ENCODE results near the gene NDOR1.

The NDOR1 gene

DNA sequence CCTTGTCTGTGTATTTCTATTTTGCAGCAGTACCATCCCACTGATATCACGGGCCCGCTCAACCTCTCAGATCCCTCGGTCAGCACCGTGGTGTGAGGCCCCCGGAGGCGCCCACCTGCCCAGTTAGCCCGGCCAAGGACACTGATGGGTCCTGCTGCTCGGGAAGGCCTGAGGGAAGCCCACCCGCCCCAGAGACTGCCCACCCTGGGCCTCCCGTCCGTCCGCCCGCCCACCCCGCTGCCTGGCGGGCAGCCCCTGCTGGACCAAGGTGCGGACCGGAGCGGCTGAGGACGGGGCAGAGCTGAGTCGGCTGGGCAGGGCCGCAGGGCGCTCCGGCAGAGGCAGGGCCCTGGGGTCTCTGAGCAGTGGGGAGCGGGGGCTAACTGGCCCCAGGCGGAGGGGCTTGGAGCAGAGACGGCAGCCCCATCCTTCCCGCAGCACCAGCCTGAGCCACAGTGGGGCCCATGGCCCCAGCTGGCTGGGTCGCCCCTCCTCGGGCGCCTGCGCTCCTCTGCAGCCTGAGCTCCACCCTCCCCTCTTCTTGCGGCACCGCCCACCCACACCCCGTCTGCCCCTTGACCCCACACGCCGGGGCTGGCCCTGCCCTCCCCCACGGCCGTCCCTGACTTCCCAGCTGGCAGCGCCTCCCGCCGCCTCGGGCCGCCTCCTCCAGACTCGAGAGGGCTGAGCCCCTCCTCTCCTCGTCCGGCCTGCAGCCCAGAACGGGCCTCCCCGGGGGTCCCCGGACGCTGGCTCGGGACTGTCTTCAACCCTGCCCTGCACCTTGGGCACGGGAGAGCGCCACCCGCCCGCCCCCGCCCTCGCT is 37.5 kb upstream of the NDOR1 start:
- peak; percentile 9 for DNase-seq

DNA sequence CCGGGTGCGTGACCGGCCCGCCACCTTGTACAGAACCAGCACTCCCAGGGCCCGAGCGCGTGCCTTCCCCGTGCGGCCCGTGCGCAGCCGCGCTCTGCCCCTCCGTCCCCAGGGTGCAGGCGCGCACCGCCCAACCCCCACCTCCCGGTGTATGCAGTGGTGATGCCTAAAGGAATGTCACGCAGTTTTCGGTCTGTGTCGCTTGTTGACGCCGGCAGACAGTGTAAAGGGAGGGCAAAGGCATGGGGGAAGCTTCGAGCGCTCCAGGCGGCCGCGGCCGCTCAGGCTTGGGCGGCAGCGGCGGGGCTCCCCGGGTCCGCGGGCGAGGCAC is 37.0 kb upstream of the NDOR1 start:
- DNase-seq = peak; percentile 26

DNA sequence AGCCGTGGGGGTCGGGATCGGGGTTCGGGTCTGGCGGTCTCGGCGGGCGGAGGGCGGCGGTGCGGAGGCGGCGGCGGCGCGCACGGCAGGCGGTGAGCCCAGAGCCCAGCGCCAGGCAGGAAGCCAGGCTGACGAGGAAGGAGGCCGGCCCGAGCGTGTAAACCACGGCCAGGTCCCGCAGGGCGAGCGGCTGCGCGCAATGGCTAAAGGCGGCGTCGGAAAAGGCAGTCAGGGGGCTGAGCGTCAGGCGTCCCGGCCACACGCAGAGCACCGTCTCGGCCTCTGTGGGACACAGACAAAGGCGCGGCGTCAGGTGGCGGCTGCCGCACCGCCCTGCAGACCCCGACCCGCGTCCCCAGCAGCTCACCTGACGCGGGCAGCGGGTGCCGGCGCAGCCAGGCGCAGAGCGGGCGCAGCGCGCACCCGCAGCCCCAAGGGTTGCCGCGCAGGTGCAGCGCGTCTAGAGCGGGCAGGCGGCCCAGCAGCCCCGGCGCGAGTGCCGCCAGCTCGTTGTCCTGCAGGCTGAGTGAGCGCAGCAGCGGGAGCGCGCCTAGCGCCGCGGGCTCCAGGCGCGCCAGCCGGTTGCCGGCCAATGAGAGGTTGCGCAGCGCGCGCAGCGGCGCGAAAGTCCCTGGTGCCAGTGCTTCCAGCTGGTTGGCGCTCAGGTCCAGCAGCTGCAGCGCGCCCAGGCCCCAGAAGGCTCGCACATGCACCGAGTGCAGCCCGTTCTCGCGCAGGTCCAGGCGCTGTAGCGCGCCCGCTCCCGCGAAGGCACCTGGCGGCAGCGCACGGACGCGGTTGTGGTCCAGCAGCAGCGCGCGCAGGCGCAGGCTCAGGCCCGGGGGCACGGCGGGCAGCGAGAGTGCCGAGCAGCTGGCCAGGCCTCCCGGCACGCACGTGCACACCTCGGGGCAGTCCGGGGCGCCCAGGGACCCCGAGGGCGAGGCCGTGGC is 36.3 kb upstream of the NDOR1 start:
- no peak for DNase-seq

DNA sequence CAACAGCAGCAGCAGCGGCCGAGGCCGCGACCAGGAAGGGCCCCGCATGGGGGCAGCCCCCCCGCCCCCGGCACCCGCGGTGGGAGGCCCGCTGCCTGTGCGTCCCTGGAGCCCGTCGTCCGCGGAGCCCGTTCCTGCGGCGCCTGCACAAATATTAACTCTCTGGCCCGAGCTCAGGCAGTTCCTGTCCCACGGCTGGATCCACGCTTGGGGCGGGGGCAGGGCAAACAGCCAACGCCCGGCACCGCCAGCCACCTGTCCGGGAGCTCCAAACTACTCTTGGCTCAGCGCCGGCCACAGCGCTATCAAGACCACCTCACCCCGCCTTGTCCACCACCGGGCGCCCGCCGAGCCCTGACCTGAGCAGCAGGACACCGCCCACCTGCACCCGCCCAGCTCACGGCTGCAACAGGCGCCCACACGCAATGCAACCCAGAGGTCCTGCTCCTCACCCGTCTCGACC is 35.6 kb upstream of the NDOR1 start, which contains the start of gene LRRC26:
LRRC26 (minus strand) TSS at position 156 of the 463 bp plus-strand sequence; CDS start at position 48, 108 bp downstream.
- DNase-seq = no peak

DNA sequence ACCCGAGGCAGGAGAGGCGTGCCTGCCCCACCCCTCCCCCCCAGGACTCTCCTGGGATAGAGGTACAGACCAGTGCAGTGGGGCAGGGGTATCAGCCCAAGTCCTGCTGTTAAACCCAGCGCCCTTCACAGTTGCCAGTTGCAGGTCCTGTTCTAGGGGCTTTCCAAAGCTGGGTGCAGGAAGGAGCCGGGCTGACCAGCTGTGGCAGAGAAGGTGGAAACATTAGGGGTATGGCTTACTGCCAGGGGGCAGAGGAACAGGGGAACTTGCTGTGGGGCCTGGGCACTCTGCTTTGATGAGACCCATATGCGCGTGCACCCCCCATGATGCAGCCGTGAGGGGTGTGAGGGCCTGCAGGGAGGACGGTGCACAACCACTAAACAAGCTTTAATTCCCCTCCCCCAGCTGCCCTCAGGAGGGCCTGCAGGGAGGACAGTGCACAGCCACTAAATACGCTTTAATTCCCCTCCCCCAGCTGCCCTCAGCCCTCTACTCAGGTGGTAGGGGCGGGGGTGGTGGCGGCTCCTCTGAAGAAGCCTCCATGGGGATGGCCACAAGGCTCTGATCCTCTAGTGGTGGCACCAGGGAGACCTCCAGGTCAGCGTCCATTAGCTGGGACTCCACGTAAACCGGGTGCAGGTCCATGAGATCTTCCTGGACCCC is 34.9 kb upstream of the NDOR1 start:
- DNase-seq = no peak

DNA sequence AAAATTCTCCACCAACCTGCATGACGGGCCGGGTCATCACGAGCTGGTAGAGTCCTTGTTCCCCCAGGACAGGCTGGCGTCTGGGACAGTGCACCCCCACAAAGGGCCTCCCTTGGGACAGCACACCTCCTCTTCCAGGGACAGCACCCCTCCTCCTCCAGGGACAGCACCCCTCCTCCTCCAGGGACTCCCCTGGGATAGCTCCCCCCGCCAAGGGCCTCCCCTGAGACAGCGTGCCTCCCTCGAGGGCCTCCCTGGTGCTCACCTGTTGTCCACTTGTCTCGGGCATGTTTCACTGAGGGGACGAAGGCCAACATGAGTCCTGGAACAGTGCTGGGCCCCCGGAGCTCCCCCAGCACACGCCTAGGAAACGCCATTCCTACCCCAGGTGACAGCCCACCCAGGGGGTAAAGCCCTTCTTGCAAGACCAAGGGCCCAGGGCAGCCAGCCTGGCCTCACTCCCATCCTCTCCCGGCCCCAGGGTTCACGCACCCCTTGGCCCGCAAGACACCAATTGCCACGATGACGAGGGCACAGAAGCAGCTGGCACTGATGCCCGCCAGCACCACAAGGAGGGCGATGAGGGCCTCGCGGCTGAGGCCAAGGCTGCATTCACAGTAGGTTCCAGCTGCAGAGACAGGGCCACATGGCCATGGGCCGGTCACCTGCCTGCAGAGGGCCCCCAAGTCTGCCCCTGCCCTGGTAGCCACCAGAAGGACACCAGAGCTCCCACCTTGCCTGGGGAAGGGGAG is 34.2 kb upstream of the NDOR1 start:
- no peak for DNase-seq

DNA sequence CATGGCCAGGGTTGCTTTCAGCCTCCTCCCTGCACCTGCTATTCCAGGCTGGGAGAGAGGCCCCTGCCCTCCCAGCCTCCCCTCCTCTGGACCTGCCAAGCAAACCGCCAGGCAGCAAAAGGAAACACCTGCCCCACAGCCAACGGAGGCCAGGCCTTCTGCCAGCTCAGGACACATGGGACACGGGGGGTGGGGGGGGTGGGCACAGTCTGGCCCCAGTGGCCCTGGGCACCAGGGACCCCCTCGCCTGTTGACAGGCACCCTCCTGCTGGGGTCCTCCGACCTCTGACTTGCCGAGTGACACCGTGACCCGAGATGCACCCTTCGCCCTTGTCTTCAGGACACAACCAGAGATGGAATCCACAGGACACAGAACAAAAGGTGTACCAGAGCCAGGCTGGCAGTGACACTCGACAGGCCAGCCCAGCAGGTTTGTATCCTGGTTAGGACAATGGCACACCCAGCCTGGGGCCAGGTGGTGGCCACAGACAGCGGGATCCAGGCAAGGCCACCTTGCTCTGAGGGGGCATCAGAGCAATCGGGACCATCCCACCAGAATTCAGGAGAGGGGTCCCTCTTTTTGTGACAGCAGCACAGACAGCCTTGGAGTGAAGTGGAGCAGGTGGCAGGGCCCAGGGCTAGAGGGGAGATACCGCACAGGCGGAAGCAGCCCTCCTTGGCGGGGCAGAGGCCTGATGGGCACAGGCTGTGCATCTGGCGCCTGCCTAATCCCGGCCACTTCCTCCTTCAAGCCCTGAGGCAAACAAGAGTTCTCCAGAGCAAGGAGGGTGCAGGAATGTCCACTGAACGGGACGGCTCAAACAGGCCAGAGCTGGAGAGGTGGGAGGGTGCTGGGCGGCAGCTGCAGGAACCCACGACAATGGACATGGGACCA is 32.4 kb upstream of the NDOR1 start:
- no peak for DNase-seq

DNA sequence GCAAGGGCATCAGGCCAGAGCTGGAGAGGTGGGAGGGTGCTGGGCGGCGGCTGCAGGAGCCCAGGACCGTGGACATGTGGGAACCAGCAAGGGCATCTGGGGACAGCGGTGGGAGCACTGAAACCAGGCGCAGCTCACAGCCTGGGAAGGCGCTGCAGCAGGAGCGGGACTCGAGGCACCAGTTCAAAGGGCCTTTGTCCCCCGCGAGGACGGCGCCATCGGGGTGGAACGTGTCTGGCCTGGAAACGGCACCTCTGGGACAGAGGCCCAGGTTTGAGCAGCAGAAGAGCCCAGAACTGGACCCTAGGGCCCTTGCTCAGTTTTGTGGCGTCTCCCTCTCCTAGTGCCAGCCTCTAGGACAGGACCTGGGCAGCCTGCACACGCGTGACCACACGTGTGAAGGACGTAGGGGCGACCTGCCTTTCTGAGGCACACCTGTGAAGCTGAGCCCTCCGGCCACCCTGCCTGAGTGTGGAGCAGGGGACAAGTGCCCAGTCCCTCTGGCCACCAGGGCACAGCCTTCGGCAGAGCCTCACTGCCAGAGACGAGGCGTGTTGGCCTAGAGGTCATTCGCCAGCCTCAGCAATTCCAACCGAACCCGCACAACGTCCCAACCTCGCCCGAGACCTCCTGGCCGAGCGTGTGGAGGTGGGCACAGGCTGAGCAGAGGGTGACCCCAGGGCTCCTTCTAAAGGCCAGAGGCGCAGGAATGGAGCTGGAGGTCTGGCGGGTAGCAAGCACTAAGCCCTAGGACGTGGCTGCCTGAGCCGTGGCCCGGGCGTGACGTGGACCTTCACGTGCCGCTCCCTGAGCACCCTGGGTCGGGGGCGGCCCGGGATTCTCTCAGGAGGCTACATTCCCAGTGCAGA is 31.5 kb upstream of the NDOR1 start:
- no peak for DNase-seq

DNA sequence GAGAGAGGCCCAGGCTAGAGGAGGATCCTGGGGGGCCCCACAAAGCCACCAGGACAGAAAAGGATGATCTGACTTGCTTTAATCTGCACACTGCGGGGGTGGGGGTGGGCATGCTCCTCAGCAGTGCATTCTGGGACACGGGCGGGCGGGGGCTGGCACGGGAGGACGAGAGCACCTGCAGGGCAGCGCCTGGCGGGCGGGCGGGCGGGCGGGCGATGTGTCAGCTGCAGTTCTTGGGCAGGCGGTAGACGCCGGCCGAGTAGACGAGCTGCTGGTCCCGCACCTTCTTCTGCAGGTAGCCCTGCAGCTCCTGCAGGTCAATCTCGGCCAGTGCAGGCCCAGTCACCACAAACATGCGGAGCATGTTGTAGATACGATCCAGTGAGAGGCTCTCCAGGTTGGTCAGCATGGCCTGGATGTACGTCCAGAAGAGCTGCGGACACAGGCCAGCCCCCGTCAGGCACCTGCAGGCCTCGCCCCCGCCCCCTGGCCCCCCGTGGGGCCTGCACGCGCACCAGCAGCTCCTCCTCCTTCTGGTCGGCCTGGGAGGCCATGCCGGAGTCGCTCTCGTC is 30.7 kb upstream of the NDOR1 start:
- no peak for DNase-seq

DNA sequence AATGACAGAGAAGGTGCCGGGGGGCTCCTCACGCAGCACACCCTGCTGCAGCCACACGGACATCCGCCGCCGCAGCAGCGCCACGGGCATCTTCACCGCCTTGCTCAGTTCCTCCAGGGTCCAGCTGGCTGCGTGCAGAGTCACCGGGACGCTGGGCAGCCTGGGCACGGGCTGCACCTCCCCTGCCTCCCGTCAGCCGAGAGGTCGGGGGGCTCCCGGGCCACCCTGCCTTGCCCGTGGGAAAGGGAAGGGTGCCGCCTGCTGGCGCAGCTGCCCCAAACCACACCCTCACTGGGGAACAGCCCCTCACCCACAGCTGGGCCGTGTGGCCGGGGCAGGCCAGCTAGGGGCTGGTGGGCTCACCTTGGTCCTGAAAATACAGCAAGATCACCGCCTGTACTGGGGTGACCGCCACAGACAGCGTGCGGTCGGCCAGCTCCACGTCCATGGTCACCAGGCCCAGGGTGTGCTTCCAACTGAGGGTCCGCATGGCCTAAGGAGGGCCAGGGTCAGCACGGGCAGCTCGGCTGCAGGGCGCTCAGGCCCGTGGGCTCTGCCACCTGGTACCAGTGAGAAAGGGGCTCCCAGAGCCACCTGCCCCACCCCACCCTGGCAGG is 30.0 kb upstream of the NDOR1 start:
- DNase-seq = no peak

DNA sequence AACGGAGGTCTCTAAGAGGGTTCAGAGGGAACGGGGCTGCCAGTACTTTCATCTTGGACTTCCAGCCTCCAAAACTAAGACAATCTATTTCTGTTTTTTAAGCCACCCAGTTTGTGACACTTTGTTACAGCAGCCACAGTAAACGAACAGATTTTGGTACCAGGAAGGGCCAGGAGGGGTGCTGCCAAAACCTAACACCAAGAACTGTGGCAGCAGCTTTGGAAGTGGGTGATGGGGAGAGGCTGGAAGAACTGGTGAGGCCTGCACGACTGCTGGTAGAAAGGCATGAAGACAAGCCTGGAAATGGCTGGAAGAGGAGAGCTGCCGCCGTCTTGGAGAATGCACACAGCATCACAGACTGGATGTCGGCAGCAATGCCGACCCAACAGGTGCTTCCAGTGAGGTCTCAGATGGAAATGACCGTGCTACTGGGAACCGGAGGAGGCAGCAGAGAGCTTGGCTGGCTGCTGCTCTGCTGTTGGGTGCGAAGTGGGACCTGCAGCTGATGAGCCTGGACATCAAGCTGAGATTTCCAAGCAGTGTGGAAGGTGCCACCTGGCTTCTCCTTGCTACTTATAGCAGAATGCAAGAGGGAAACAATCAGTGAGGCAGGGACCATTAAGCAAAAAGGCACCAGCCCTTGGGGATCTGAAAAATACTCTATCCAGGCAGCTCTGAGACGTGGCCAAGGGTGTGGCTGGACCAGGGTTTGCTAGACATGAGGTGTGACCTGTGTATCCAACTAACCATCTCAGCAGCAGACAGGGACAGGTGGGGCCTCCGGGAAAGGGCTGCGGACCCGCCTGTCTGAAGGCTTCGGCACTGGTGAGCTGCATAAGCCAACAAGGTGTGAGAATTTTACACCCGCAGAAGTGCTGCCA is 29.0 kb upstream of the NDOR1 start:
- peak; percentile 44 for DNase-seq

DNA sequence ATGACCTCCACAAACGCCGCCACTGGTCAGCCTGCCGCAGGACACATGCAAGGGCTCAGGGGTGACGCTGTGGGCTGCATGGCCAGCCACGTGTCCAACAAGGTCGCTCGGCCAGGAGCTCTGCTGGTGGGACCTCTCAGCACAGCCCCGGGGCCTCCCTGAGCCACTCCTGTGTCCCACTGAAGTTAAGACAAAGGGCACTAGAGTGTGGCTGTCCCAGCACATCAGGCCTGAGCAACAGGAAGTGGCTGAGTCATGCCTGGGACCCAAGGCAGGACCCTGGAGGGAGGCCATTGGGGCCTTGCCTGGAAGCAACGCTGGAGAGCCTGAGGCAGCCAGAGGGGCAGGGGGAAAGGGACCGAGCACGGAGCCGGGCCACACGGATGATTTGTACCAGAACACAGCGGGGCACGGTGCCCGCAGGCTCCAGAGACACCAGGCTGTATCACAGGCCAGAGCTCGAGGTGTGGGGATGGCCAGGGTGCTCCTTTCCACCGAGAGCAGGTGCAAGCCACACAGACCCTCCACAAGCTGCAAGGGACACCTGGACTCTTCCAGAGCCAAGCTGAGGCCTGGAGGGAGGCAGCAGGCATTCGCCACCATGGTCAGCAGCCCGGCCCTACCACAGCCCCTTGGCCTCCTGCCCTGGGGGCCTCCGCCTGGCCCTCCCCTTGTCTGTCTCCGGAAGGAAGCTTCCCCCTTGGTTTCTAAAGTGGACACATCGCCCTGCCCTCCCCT is 27.1 kb upstream of the NDOR1 start:
- no peak for DNase-seq

DNA sequence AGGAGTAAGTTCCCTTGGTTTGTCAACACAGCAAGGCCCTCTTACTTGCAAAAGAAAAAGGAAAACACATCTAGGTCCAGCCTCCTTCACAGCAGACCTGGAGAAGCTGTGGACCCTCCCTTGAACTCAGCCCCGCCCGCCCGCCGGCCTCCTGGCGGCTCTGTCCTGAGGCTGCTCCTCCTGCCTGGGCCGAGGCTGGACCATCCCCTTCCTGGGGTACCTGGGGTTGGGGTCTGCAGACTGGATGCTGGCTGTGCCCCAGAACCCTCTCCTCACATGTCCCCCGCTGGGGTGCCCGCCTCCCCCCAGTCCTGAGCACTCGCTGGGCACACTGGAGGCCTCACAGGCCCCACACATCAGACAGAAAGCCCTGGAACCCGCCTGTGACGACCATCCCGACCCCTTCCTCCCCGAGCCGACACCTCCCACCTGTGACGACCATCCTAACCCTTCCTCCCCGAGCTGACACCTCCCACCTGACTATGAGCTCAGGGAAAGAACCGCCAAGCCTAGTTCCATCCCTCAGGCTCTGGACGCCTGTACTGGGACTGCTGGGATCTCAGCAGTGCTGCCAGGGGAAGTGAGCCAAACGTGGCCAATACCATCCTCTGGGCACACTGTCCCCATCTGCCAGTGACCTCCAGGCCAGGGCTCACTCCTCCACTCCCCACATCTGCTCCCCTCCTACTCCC is 26.4 kb upstream of the NDOR1 start:
- no peak for DNase-seq

DNA sequence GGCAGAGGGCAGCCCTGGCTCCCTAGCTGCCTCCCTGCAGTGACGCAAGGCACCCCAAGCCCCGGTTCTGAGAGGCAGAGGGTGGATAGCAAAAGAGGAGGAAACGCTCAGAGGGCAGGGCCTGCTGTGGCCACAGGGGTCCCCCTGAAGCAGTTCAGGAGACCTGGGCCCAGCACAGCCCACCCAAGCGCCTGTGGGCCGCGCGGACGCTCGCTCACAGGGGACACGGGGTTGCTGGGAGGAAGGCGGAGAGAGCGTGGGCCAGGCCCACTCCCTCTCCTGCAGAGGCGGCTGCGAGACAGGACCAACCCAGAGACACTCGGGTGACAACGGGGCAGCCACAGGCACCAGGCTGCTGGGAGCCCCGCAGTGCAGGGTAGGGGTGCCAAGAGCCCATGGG is 25.7 kb upstream of the NDOR1 start:
- DNase-seq = no peak

DNA sequence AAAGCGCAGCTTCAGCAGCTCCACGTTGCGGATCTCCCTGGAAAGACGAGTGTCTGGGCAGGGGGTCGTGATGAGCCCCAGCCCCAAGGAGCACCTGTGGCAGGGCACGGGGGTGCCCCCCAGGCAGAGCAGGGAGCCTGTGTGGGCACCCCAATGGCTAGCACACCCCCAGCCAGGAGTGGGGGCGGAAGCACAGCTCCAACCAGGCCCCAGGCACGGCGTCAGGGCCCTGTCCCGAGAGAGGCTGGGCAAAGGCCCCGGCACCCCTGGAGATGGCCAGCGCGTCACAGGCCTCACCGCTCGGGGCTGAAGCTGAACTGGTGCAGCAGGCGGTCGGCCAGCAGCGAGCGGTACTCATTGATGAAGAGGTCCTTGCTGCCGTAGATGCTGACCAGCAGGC is 25.0 kb upstream of the NDOR1 start:
- no peak for DNase-seq

DNA sequence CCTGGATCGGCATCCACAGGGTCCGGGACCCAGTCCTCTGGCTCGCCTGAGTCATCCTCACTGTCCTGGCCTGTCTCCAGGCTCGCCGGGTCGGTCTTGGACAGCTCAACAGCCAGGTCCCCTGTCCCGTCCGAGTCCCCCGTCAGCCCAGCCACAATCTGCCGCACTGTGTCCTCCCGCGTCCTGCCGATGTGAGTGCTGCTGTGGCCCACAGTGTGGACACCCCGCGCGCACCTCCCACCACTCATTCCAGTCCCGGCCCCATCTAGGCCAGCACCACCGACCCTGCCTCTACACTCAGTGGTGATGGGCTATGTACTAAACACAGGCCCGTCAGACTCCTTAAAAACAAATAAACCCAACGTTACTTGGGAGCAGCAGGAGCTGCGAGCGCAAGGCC is 23.8 kb upstream of the NDOR1 start:
- DNase-seq = no peak

DNA sequence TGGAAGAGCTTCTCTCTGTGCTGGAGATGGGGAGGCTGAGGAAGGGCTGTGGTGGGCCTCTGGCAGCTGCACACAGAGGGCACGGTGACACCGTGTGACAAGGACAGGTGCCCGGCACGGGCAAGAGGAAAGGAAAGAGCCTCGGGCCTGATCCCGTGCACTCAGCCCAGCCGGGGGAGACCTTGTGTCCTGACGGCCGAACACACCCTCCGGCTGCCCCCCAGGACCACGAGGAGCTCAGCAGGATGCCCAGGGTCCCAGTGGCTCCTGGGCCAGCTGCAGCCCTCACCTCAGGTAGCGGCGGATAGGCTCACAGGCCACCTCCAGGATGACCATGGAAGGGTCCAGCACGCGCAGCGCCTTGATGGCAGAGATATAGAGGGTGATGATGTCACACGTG is 22.7 kb upstream of the NDOR1 start:
- no peak for DNase-seq

Measured in OCI-M1 (cell line).